ACC112 (cell line): ENCODE measurements around the gene PIK3CD.

Experiments used
- H2AFZ ChIP-seq: fragments of 200-600 bp; sonication (generic); one replicate; pipeline ENCODE4 v1.6.0; 2017; ENCODE audit warnings: antibody characterized with exemption, low read length; ENCODE audit not compliant: unreplicated experiment
- H3K27ac ChIP-seq: fragments of 200-600 bp; sonication (generic); 2 replicates; pipeline ENCODE4 v1.5.1; 2014; ENCODE audit warnings: low read depth, mild to moderate bottlenecking, antibody characterized with exemption, low read length, moderate library complexity
- H3K27me3 ChIP-seq: fragments of 200-600 bp; sonication (generic); 2 replicates; pipeline ENCODE4 v1.6.1; 2014; ENCODE audit warnings: mild to moderate bottlenecking, antibody characterized with exemption, low read length, moderate library complexity, mixed read lengths; ENCODE audit not compliant: insufficient read depth
- H3K36me3 ChIP-seq: fragments of 200-600 bp; sonication (generic); 2 replicates; pipeline ENCODE4 v1.6.1; 2016; ENCODE audit warnings: mild to moderate bottlenecking, antibody characterized with exemption, low read length, moderate library complexity, mixed read lengths; ENCODE audit not compliant: insufficient read depth
- H3K4me1 ChIP-seq: fragments of 200-600 bp; sonication (generic); one replicate; pipeline ENCODE4 v1.6.1; 2016; ENCODE audit warnings: low read length, mixed read lengths; ENCODE audit not compliant: insufficient read depth, unreplicated experiment, control insufficient read depth
- H3K4me3 ChIP-seq: fragments of 200-600 bp; sonication (generic); 2 replicates; pipeline ENCODE4 v1.5.1; 2014; ENCODE audit warnings: mild to moderate bottlenecking, low read depth, low read length
- H3K79me2 ChIP-seq: fragments of 200-600 bp; sonication (generic); one replicate; pipeline ENCODE4 v1.6.0; 2016; ENCODE audit warnings: low read length; ENCODE audit not compliant: control insufficient read depth, unreplicated experiment, insufficient read depth

PIK3CD gene

GRCh38 chr1:9654834-9655723 is 3.5 kb downstream of the PIK3CD start:
- peaks cover 20% of the 10 kb centered on the region for H3K27me3 ChIP-seq
- H2AFZ ChIP-seq = no peak overlapping the region
- no peaks in the 10 kb centered on the region for H3K79me2 ChIP-seq
- H3K4me3 ChIP-seq = no peak overlapping the region
- peaks cover 8% of the 10 kb centered on the region for H3K4me1 ChIP-seq
- no peaks in the 10 kb centered on the region for H3K36me3 ChIP-seq
- H3K27ac ChIP-seq = no peak overlapping the region

- peaks cover 8% of the 10 kb centered on the region for H3K4me1 ChIP-seq
- no peaks in the 10 kb centered on the region for H3K36me3 ChIP-seq
- no peak overlapping the region for H3K4me3 ChIP-seq
- H2AFZ ChIP-seq = no peak overlapping the region
- no peak overlapping the region for H3K27ac ChIP-seq
- H3K79me2 ChIP-seq = no peaks in the 10 kb centered on the region
- peaks cover 16% of the 10 kb centered on the region for H3K27me3 ChIP-seq
Observed at GRCh38 chr1:9655836-9656235, 4.3 kb downstream of the PIK3CD start.

- H3K27me3 ChIP-seq = peaks cover 9% of the 10 kb centered on the region; the same call in 1 of the 2 replicates
- no peak overlapping the region for H2AFZ ChIP-seq
- no peaks in the 10 kb centered on the region for H3K36me3 ChIP-seq
- peaks cover 8% of the 10 kb centered on the region for H3K4me1 ChIP-seq
- no peaks in the 10 kb centered on the region for H3K79me2 ChIP-seq
- H3K4me3 ChIP-seq = no peak overlapping the region
- H3K27ac ChIP-seq = no peak overlapping the region
Observed at GRCh38 chr1:9657521-9658032, 6.0 kb downstream of the PIK3CD start.

GRCh38 chr1:9658199-9658598 is 6.7 kb downstream of the PIK3CD start:
- no peak overlapping the region for H2AFZ ChIP-seq
- H3K27ac ChIP-seq = no peak overlapping the region
- no peaks in the 10 kb centered on the region for H3K36me3 ChIP-seq
- H3K4me3 ChIP-seq = no peak overlapping the region
- peaks cover 3% of the 10 kb centered on the region; the same call in 1 of the 2 replicates for H3K27me3 ChIP-seq
- H3K79me2 ChIP-seq = no peaks in the 10 kb centered on the region
- peaks cover 8% of the 10 kb centered on the region for H3K4me1 ChIP-seq

- H3K79me2 ChIP-seq = no peaks in the 10 kb centered on the region
- H2AFZ ChIP-seq = no peak overlapping the region
- H3K27me3 ChIP-seq = no peaks in the 10 kb centered on the region
- no peak overlapping the region for H3K4me3 ChIP-seq
- H3K4me1 ChIP-seq = peaks cover 8% of the 10 kb centered on the region
- H3K27ac ChIP-seq = no peak overlapping the region
- no peaks in the 10 kb centered on the region for H3K36me3 ChIP-seq
Observed at GRCh38 chr1:9659328-9659727, 7.8 kb downstream of the PIK3CD start.

- Histone ChIP-seq H3K27ac (no peak overlapping the region), H3K4me3 (no peak overlapping the region), H3K27me3 (no peaks in the 10 kb centered on the region; the same call in 1 of the 2 replicates), H3K4me1 (peaks cover 8% of the 10 kb centered on the region), H3K36me3 (no peaks in the 10 kb centered on the region), H2AFZ (no peak overlapping the region), H3K79me2 (no peaks in the 10 kb centered on the region)
Observed at GRCh38 chr1:9663257-9663656, 11.7 kb downstream of the PIK3CD start.

GRCh38 chr1:9665193-9665592 is 13.7 kb downstream of the PIK3CD start:
- Histone ChIP-seq H3K36me3 (no peaks in the 10 kb centered on the region), H3K27me3 (no peaks in the 10 kb centered on the region; the same call in none of the 2 replicates), H3K79me2 (no peaks in the 10 kb centered on the region), H3K4me3 (no peak overlapping the region), H3K4me1 (no peaks in the 10 kb centered on the region), H3K27ac (no peak overlapping the region), H2AFZ (no peak overlapping the region)

GRCh38 chr1:9668080-9668479 is 16.5 kb downstream of the PIK3CD start:
- no peak overlapping the region for H3K27ac ChIP-seq
- no peak overlapping the region for H2AFZ ChIP-seq
- no peaks in the 10 kb centered on the region for H3K79me2 ChIP-seq
- no peaks in the 10 kb centered on the region for H3K36me3 ChIP-seq
- H3K4me3 ChIP-seq = no peak overlapping the region
- no peaks in the 10 kb centered on the region; the same call in none of the 2 replicates for H3K27me3 ChIP-seq
- peaks cover 8% of the 10 kb centered on the region for H3K4me1 ChIP-seq

GRCh38 chr1:9670085-9670484 is 18.6 kb downstream of the PIK3CD start:
- Histone ChIP-seq H3K4me1 (peaks cover 8% of the 10 kb centered on the region), H2AFZ (no peak overlapping the region), H3K27me3 (no peaks in the 10 kb centered on the region; the same call in none of the 2 replicates), H3K27ac (no peak overlapping the region), H3K79me2 (no peaks in the 10 kb centered on the region), H3K36me3 (no peaks in the 10 kb centered on the region), H3K4me3 (no peak overlapping the region)

- no peaks in the 10 kb centered on the region; the same call in 1 of the 2 replicates for H3K27me3 ChIP-seq
- H3K4me1 ChIP-seq = peaks cover 8% of the 10 kb centered on the region
- H3K27ac ChIP-seq = no peak overlapping the region
- no peaks in the 10 kb centered on the region for H3K36me3 ChIP-seq
- no peak overlapping the region for H3K4me3 ChIP-seq
- H2AFZ ChIP-seq = no peak overlapping the region
- no peaks in the 10 kb centered on the region for H3K79me2 ChIP-seq
Observed at GRCh38 chr1:9671377-9672140, 20.0 kb downstream of the PIK3CD start.
